HEK293 (cell line): Measurements from ENCODE around the gene SCAF11.
A peak's percentile ranks its signal among the peaks of the same experiment; 100 is the strongest.

Source experiments
- BCL11A ChIP-seq: fragments of 450-650 bp; formaldehyde crosslinking; IDR thresholded peaks from 2 replicates; pipeline ENCODE4 v1.5.1; 2016; ENCODE audit warnings: low read depth, missing biosample characterization, missing genetic modification characterization
- GLI2 ChIP-seq: fragments of 450-650 bp; formaldehyde crosslinking; IDR thresholded peaks from 2 replicates; pipeline ENCODE4; 2017; ENCODE audit warnings: missing biosample characterization, missing genetic modification characterization, low read depth, borderline replicate concordance
- GLIS1 ChIP-seq: fragments of 450-650 bp; formaldehyde crosslinking; IDR thresholded peaks from 2 replicates; pipeline ENCODE4 v1.5.1; 2016; ENCODE audit warnings: missing biosample characterization, missing genetic modification characterization
- HOXA7 ChIP-seq: sonication (generic); formaldehyde crosslinking; IDR thresholded peaks from 2 replicates; pipeline ENCODE4 v1.8.1; 2022; ENCODE audit warnings: missing genetic modification reagents, borderline replicate concordance
- KLF10 ChIP-seq: fragments of 450-650 bp; IDR thresholded peaks from 2 replicates; pipeline ENCODE4 v1.5.1; 2018; ENCODE audit warnings: missing biosample characterization, mild to moderate bottlenecking, missing genetic modification characterization
- PRDM1 ChIP-seq: fragments of 450-650 bp; formaldehyde crosslinking; IDR thresholded peaks from 2 replicates; pipeline ENCODE4; 2016; ENCODE audit warnings: missing biosample characterization, missing genetic modification characterization
- RBAK ChIP-seq: fragments of 450-650 bp; formaldehyde crosslinking; IDR thresholded peaks from 2 replicates; pipeline ENCODE4 v1.5.1; 2016; ENCODE audit warnings: missing biosample characterization, missing genetic modification characterization
- ZEB2 ChIP-seq: fragments of 450-650 bp; formaldehyde crosslinking; IDR thresholded peaks from 2 replicates; pipeline ENCODE4 v1.5.1; 2016; ENCODE audit warnings: missing biosample characterization, missing genetic modification characterization
- ZFP41 ChIP-seq: fragments of 450-650 bp; formaldehyde crosslinking; IDR thresholded peaks from 2 replicates; pipeline ENCODE4 v1.5.1; 2016; ENCODE audit warnings: missing biosample characterization, missing genetic modification characterization, borderline replicate concordance
- ZNF121 ChIP-seq: fragments of 450-650 bp; formaldehyde crosslinking; IDR thresholded peaks from 2 replicates; pipeline ENCODE4 v1.5.1; 2016; ENCODE audit warnings: missing biosample characterization, missing genetic modification characterization
- ZNF138 ChIP-seq: fragments of 450-650 bp; formaldehyde crosslinking; IDR thresholded peaks from 2 replicates; pipeline ENCODE4 v1.5.1; 2016; ENCODE audit warnings: missing biosample characterization, missing genetic modification characterization, borderline replicate concordance
- ZNF157 ChIP-seq: fragments of 450-650 bp; formaldehyde crosslinking; IDR thresholded peaks from 2 replicates; pipeline ENCODE4 v1.5.1; 2016; ENCODE audit warnings: missing biosample characterization, missing genetic modification characterization
- ZNF354C ChIP-seq: fragments of 450-650 bp; formaldehyde crosslinking; IDR thresholded peaks from 2 replicates; pipeline ENCODE4 v1.5.1; 2016; ENCODE audit warnings: missing biosample characterization, missing genetic modification characterization, low read depth, borderline replicate concordance
- ZNF510 ChIP-seq: fragments of 450-650 bp; formaldehyde crosslinking; IDR thresholded peaks from 2 replicates; pipeline ENCODE4 v1.5.1; 2018; ENCODE audit warnings: mild to moderate bottlenecking, missing genetic modification characterization, missing biosample characterization; ENCODE audit not compliant: insufficient replicate concordance
- ZNF544 ChIP-seq: fragments of 450-650 bp; formaldehyde crosslinking; IDR thresholded peaks from 2 replicates; pipeline ENCODE4 v1.5.0; 2017; ENCODE audit warnings: missing biosample characterization, missing genetic modification characterization
- ZNF560 ChIP-seq: fragments of 450-650 bp; formaldehyde crosslinking; IDR thresholded peaks from 2 replicates; pipeline ENCODE4 v1.5.1; 2017; ENCODE audit warnings: missing biosample characterization, missing genetic modification characterization, borderline replicate concordance
- ZNF843 ChIP-seq: fragments of 450-650 bp; formaldehyde crosslinking; IDR thresholded peaks from 2 replicates; pipeline ENCODE4 v1.5.1; 2016; ENCODE audit warnings: missing biosample characterization, missing genetic modification characterization
- ZSCAN16 ChIP-seq: fragments of 450-650 bp; formaldehyde crosslinking; IDR thresholded peaks from 2 replicates; pipeline ENCODE4 v1.5.1; 2016; ENCODE audit warnings: missing biosample characterization, missing genetic modification characterization
- TF ChIP-seq, protein P1 (sequence below): fragments of 450-650 bp; formaldehyde crosslinking; IDR thresholded peaks from 2 replicates; pipeline ENCODE4 v1.5.1; 2016; ENCODE audit warnings: missing biosample characterization, missing genetic modification characterization
- TF ChIP-seq, protein P2 (sequence below): fragments of 450-650 bp; formaldehyde crosslinking; IDR thresholded peaks from 2 replicates; pipeline ENCODE4 v1.5.0; 2017; ENCODE audit warnings: missing biosample characterization, missing genetic modification characterization, borderline replicate concordance
- TF ChIP-seq, protein P3 (sequence below): fragments of 450-650 bp; formaldehyde crosslinking; IDR thresholded peaks from 2 replicates; pipeline ENCODE4 v1.5.1; 2017; ENCODE audit warnings: missing biosample characterization, missing genetic modification characterization
- TF ChIP-seq, protein P4 (sequence below): fragments of 450-650 bp; formaldehyde crosslinking; IDR thresholded peaks from 2 replicates; pipeline ENCODE4 v1.5.1; 2016; ENCODE audit warnings: missing biosample characterization, missing genetic modification characterization
- TF ChIP-seq, protein P5 (sequence below): IDR thresholded peaks from 2 replicates; pipeline ENCODE4 v1.6.1; 2011; ENCODE audit warnings: mild to moderate bottlenecking, low read depth, low read length, borderline replicate concordance
- TF ChIP-seq, protein P6 (sequence below): fragments of 450-650 bp; formaldehyde crosslinking; IDR thresholded peaks from 2 replicates; pipeline ENCODE4 v1.5.1; 2017; ENCODE audit warnings: missing biosample characterization, missing genetic modification characterization
- TF ChIP-seq, protein P7 (sequence below): fragments of 450-650 bp; formaldehyde crosslinking; IDR thresholded peaks from 2 replicates; pipeline ENCODE4 v1.5.1; 2016; ENCODE audit warnings: missing biosample characterization, missing genetic modification characterization

The SCAF11 gene

DNA sequence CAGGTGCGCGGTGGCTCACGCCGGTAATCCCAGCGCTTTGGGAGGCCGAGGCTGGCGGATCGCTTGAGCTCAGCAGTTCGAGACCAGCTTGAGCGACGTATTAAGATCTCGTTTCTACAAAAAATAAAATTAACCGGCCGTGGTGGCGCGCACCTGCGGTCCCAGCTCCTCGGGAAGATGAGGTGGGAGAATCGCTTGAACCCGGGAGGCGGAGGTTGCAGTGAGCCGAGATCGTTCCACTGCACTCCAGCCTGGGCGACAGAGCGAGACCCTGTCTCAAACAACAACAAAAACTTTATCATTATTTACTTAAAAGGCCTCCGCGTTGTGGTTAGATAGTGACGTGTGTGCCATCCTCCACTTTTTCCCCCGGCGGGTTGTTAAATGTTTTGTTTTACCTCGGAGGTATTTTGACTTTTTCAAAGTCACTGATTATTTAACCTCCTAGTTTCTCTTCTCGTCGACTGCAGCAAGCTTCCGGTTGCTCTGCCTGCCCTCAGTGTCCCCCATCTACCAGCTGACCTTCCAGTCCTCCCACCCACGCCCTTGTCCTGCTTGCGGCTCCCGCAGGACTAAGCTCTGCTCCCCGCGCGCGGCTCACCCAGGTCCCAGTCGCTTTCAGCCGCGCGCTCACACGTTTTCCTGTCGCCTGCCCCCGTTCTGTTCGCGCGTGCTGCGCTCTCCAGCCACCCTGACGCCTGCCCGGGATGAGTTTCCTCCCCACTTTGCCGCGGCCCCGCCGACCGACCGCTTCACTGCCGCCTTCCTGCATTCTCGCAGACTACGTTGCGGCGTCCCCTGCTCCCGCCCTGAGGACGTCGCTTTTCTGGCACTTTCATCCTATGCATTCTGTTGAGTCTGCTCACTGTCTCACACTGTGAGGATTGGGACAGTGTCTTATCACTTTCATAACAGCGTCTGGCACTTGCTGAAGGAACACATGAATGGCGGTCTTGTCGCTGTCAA is 1.2 kb upstream of the SCAF11 start (continued):
- TF ChIP-seq ZNF544 (tag by site-specific recombination) (no peak), PRDM1 (peak; percentile 97), KLF10 (tag by site-specific recombination) (no peak), HOXA7 (CRISPR knock-in tag) (no peak), ZNF157 (tag by site-specific recombination) (no peak), ZEB2 (tag by site-specific recombination) (peak; percentile 96), ZFP41 (no peak), ZNF843 (tag by site-specific recombination) (no peak; the same call in none of the 2 replicates), ZNF354C (tag by site-specific recombination) (0 out of 2 replicates have a peak, but pooled peaks have one; percentile 5), ZNF510 (tag by site-specific recombination) (no peak), ZNF121 (tag by site-specific recombination) (peak; percentile 99), ZNF560 (no peak), GLI2 (tag by site-specific recombination) (no peak), ZNF138 (tag by site-specific recombination) (no peak), BCL11A (tag by site-specific recombination) (peak; percentile 94), RBAK (no peak), GLIS1 (tag by site-specific recombination) (peak; percentile 71), ZSCAN16 (tag by site-specific recombination) (no peak)
- TF ChIP-seq, protein P1, sequence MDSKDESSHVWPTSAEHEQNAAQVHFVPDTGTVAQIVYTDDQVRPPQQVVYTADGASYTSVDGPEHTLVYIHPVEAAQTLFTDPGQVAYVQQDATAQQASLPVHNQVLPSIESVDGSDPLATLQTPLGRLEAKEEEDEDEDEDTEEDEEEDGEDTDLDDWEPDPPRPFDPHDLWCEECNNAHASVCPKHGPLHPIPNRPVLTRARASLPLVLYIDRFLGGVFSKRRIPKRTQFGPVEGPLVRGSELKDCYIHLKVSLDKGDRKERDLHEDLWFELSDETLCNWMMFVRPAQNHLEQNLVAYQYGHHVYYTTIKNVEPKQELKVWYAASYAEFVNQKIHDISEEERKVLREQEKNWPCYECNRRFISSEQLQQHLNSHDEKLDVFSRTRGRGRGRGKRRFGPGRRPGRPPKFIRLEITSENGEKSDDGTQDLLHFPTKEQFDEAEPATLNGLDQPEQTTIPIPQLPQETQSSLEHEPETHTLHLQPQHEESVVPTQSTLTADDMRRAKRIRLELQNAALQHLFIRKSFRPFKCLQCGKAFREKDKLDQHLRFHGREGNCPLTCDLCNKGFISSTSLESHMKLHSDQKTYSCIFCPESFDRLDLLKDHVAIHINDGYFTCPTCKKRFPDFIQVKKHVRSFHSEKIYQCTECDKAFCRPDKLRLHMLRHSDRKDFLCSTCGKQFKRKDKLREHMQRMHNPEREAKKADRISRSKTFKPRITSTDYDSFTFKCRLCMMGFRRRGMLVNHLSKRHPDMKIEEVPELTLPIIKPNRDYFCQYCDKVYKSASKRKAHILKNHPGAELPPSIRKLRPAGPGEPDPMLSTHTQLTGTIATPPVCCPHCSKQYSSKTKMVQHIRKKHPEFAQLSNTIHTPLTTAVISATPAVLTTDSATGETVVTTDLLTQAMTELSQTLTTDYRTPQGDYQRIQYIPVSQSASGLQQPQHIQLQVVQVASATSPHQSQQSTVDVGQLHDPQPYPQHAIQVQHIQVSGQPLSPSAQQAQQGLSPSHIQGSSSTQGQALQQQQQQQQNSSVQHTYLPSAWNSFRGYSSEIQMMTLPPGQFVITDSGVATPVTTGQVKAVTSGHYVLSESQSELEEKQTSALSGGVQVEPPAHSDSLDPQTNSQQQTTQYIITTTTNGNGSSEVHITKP (tag by site-specific recombination): peak; percentile 78
- TF ChIP-seq, protein P2, sequence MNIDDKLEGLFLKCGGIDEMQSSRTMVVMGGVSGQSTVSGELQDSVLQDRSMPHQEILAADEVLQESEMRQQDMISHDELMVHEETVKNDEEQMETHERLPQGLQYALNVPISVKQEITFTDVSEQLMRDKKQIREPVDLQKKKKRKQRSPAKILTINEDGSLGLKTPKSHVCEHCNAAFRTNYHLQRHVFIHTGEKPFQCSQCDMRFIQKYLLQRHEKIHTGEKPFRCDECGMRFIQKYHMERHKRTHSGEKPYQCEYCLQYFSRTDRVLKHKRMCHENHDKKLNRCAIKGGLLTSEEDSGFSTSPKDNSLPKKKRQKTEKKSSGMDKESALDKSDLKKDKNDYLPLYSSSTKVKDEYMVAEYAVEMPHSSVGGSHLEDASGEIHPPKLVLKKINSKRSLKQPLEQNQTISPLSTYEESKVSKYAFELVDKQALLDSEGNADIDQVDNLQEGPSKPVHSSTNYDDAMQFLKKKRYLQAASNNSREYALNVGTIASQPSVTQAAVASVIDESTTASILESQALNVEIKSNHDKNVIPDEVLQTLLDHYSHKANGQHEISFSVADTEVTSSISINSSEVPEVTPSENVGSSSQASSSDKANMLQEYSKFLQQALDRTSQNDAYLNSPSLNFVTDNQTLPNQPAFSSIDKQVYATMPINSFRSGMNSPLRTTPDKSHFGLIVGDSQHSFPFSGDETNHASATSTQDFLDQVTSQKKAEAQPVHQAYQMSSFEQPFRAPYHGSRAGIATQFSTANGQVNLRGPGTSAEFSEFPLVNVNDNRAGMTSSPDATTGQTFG (tag by site-specific recombination): no peak
- TF ChIP-seq, protein P3, sequence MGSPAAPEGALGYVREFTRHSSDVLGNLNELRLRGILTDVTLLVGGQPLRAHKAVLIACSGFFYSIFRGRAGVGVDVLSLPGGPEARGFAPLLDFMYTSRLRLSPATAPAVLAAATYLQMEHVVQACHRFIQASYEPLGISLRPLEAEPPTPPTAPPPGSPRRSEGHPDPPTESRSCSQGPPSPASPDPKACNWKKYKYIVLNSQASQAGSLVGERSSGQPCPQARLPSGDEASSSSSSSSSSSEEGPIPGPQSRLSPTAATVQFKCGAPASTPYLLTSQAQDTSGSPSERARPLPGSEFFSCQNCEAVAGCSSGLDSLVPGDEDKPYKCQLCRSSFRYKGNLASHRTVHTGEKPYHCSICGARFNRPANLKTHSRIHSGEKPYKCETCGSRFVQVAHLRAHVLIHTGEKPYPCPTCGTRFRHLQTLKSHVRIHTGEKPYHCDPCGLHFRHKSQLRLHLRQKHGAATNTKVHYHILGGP (tag by site-specific recombination): no peak
- TF ChIP-seq, protein P4, sequence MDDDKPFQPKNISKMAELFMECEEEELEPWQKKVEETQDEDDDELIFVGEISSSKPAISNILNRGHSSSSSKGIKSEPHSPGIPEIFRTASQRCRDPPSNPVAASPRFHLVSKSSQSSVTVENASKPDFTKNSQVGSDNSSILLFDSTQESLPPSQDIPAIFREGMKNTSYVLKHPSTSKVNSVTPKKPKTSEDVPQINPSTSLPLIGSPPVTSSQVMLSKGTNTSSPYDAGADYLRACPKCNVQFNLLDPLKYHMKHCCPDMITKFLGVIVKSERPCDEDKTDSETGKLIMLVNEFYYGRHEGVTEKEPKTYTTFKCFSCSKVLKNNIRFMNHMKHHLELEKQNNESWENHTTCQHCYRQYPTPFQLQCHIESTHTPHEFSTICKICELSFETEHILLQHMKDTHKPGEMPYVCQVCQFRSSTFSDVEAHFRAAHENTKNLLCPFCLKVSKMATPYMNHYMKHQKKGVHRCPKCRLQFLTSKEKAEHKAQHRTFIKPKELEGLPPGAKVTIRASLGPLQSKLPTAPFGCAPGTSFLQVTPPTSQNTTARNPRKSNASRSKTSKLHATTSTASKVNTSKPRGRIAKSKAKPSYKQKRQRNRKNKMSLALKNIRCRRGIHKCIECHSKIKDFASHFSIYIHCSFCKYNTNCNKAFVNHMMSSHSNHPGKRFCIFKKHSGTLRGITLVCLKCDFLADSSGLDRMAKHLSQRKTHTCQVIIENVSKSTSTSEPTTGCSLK (tag by site-specific recombination): no peak
- TF ChIP-seq, protein P5, sequence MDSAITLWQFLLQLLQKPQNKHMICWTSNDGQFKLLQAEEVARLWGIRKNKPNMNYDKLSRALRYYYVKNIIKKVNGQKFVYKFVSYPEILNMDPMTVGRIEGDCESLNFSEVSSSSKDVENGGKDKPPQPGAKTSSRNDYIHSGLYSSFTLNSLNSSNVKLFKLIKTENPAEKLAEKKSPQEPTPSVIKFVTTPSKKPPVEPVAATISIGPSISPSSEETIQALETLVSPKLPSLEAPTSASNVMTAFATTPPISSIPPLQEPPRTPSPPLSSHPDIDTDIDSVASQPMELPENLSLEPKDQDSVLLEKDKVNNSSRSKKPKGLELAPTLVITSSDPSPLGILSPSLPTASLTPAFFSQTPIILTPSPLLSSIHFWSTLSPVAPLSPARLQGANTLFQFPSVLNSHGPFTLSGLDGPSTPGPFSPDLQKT: no peak
- TF ChIP-seq, protein P6, sequence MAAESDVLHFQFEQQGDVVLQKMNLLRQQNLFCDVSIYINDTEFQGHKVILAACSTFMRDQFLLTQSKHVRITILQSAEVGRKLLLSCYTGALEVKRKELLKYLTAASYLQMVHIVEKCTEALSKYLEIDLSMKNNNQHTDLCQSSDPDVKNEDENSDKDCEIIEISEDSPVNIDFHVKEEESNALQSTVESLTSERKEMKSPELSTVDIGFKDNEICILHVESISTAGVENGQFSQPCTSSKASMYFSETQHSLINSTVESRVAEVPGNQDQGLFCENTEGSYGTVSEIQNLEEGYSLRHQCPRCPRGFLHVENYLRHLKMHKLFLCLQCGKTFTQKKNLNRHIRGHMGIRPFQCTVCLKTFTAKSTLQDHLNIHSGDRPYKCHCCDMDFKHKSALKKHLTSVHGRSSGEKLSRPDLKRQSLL (tag by site-specific recombination): no peak
- TF ChIP-seq, protein P7, sequence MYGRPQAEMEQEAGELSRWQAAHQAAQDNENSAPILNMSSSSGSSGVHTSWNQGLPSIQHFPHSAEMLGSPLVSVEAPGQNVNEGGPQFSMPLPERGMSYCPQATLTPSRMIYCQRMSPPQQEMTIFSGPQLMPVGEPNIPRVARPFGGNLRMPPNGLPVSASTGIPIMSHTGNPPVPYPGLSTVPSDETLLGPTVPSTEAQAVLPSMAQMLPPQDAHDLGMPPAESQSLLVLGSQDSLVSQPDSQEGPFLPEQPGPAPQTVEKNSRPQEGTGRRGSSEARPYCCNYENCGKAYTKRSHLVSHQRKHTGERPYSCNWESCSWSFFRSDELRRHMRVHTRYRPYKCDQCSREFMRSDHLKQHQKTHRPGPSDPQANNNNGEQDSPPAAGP: peak; percentile 87
